GM21737 (cell line): ENCODE results near the gene RILPL1.
"Not testable (repeated sequence)": the region's sequence is repeated elsewhere in the genome, so short reads cannot be mapped to it uniquely, and the experiment has no call there.

ENCODE experiments used
- ATAC-seq: cut with Tn5 transposase; IDR thresholded peaks from one replicate; pipeline ENCODE4 v1.9.1; 2021; ENCODE audit warnings: mild to moderate bottlenecking, moderate library complexity; ENCODE audit not compliant: unreplicated experiment

RILPL1 gene

GRCh38 chr12:123471374-123472068 is 62.0 kb downstream of the RILPL1 start:
- no peak for ATAC-seq

GRCh38 chr12:123469978-123470377 is 63.5 kb downstream of the RILPL1 start:
- ATAC-seq = no peak

GRCh38 chr12:123468786-123469185 is 64.7 kb downstream of the RILPL1 start:
- no peak for ATAC-seq

GRCh38 chr12:123465084-123465483 is 68.4 kb downstream of the RILPL1 start:
- no peak for ATAC-seq

DNA sequence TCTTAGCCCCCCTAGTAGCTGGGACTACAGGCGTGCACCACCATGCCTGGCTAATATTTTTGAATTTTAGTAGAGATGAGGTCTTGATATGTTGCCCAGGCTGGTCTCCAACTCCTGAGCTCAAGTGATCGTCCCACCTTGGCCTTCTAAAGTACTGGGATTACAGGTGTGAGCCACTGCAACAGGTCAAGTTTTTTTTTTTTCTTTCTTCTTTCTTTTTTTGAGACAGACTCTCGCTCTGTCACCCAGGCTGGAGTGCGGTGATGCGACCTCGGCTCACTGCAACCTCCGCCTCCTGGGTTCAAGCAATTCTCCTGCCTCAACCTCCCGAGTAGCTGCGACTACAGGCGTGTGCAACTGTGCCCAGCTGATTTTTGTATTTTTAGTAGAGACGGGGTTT is 70.3 kb downstream of the RILPL1 start:
- not testable (repeated sequence) for ATAC-seq

- ATAC-seq = peak; percentile 49
Observed at GRCh38 chr12:123457980-123458779, 75.3 kb downstream of the RILPL1 start, which contains the start of gene SNRNP35. TSS of gene SNRNP35 (plus strand) at chr12:123458139. CDS start at chr12:123465541, 7,402 bp downstream.

GRCh38 chr12:123453165-123453564 is 80.4 kb downstream of the RILPL1 start:
- no peak for ATAC-seq

- ATAC-seq = not testable (repeated sequence)
Observed at GRCh38 chr12:123452276-123452550, 81.3 kb downstream of the RILPL1 start.

DNA sequence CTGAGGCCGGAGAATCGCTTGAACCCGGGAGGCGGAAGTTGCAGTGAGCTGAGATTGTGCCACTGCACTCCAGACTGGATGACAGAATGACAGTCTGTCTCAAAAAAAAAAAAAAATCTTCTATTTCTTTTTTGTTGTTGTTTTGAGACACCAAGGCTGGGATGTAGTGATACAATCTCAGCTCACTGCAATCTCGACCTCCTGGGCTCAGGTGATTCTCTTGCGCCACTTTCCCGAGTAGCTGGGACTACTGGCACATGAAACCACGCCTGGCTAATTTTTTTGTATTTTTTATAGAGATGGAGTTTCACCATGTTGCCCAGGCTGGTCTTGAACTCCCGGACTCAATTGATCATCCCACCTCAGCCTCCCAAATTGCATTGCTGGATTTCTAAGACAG is 82.9 kb downstream of the RILPL1 start:
- no peak for ATAC-seq

DNA sequence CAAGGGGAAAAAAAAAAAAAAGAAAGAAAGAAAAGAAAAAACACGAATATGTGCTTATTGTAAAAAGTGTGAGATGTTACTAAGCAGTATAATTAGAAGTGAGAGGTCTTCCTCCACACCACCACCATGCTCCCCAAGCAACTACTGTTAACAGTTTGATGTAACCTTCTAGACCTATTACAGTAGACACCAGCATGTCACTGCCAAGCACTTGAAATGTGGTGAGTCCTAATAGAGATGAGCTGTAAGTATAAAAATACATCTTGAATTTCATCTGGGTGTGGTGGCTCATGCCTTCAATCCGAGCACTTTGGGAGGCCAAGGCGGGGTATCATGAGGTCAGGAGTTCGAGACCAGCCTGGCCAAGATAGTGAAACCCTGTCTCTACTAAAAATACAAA is 83.7 kb downstream of the RILPL1 start:
- no peak for ATAC-seq

DNA sequence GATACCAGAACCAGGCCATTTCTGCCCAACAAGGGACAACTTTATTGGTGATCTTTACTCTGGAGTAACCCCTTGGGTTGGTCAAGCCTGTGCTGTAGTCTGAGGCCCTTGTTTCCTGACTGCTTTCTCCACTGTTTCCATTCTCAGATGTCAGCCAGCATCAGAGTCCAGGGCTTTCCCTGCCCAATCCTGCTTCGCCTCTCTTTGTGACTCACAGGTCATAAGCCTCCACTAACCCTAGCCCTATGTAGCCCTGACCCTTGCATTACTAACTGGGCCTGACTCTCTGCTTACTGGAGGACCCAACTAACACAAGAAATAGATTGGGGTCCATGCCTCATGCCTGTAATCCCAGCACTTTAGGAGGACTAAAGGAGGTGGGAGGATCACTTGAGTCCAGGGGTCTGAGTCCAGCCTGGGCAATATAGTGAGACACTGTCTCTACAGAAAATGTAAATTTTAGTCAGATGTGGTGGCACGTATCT is 84.2 kb downstream of the RILPL1 start:
- ATAC-seq = no peak

DNA sequence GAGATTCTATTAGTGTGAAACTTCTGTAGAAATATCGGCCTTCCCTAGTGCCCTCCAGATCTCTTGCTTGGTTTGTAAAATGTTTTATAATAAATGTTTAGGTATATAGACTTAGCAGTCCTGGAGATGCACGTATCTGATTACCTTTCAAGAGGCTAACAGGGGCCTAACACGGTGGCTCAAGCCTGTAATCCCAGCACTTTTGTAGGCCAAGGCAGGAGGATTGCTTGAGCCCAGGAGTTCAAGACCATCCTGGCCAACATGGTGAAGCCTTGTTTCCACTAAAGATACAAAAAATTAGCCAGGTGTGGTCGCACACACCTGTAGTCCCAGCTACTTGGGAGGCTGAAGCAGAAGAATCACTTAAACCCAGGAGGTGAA is 87.2 kb downstream of the RILPL1 start:
- ATAC-seq = no peak

DNA sequence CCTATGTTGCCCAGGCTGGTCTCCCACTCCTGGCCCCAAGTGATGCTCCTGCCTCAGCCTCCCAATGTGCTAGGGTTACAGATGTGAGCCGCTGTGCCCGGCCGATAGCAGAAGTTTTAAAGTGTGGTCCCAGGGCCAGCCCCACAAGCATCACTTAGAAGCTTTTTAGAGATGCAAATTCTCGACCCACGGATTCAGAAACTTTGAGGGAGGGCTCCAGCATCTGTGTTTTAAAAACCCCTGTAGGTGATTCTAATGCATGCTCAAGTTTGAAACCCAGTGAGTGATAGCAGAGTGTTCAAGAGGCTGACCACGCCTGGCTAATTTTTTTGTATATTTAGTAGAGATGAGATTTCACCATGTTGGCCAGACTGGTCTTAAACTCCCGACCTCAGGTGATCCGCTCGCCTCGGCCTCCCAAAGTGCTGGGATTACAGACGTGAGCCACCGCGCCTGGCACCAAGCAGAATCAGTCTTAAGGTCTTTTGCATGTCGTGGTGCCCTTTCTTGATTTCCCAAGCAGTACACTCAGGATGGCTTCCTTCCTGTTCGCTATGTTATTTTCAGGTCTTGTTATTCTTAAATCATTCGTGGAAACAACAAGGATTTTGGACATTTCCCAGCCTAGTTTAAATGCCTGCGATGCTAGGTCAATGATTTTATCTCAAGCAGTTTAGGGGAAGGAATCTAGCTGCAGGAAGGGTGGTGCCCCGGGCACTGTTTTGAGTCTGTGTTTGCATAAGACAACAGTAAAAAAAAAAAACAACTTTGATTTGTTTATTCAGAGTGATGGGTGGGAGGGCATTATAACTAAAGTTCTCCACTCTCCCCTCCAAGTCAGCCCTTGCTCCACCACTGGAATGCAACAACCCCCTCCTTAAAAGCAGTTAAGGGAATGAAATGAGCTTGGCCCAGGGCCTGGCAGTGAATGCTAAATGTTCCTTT is 87.9 kb downstream of the RILPL1 start:
- no peak for ATAC-seq

DNA sequence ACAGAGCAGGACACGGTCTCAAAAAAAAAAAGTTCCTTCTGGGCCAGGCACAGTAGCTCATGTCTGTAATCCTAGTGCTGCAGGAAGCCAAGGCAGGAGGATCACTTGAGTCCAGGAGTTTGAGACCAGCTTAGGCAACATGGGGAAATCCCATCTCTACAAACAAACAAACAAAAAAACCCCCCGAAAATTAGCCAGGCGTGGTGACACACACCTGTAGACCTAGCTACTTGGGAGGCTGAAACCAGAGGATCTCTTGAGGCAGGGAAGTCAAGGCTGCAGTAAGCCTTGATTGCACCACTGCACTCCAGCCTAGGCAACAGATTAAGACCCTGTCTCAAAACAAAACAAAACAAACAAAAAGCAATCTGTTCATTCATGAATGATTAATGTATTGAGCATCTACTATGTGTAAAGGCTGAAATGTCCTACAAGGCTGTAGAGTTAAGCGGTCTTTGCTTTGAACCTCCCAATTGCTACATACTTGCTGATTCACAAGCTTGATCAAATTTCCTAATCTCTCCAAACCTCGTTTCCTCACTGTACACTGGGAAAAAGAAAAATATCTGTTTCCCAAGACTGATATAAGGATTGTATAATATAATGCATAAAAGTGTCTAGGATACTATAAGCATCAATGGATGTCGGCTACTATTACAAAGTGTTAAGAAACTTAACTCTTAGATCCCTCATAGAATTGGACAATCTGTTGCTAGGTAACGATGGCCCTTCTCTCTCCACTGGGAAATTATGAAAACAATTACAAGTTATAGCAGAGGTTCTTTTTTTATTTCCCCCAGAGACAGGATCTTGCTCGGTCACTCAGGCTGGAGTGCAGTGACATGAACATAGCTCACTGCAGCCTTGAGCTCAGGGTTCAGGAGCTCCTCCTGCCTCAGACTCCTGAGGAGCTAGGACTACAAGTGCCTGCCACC is 89.2 kb downstream of the RILPL1 start:
- ATAC-seq = no peak

DNA sequence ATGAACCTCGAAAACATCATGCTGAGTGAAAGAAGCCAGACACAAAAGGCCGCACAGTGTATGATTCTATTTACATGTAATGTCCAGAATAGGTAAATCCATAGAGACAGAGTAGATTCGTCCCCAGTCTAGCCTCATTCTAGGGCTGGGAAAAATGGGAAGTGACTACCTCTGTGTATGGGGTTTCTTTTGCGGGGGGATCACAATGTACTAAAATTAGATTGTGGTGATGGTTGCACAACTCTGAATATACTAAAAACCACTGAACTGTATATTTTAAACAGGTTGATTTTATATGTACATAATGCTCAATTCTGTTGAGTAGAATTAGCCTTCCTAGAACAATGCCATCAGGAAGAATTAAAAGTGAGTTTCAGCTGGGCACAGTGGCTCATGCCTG is 90.7 kb downstream of the RILPL1 start:
- no peak for ATAC-seq

DNA sequence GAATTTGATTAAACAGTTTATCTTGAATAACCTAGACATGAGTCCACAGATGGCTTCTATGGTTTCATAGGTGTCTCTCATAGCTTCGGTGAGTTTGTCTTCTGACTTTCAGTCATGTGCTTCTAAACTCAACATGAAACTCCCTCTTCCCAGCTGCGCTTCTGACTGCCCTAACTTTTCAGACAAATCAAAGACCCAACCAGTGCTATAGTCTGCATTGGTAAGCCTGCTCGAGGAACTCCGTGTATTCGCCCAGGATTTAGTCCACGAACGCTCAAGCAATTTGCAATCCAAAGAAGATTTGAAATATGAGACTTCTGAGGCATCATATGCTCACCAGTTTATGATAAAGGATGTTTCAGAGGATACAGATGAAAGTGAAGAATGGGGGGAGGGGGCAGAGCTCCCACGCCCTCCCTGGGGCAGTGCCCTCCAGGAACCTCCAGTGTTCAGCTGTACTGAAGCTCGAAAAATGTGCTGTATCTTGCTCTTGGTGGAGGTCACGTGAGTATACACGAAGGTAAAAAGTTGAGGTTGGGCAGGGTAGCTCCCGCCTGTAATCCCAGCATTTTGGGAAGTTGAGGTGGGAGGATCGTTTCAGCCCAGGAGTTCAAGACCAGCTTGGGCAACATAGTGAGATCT is 91.9 kb downstream of the RILPL1 start:
- peak; percentile 43 for ATAC-seq

DNA sequence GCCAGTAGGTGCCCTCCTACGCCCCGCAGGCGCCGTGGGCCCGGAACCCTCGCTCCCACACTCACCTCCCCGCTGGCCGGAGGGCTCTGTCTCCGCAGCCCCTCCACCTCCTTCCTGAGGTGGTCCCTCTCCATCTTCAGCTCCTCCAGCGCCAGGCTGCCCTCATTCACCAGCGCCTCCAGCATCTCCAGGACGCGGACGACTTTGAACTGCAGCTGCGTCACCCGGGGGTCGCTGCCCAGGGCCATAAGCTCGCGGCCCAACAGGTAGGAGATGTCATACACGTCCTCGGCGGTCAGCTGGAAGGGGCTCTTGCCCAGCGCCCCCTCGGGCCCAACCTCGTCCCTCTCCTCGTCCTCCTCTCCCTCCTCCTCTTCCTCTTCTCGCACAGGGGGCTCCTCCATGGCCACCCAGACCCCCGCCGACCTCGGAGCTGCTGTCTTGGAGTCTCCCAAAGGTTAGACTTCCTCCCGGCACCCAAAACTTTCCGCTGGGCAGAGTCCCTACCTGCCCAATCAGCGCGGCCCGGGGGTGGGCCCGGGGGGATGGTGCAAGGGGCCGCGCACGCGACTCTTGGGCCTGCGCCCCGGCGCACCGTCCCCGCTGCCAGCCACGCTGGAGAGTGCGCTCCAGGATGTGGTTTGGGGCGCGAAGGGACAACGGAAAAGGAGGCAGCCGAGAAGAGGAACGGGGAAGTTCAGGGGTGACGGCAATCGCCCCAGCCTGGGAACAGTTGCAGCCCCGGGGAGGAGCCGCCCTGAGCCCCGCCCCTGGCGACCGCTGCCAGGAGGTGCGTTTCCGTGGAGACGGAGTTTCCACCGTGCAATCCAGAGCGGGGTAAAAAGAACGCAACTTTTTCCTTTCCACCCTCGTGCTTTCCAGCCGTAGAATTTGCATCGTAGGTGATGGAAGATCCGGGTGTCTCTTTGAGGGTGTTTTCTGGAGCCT is 97.2 kb downstream of the RILPL1 start, which contains the start of gene RILPL2:
Gene RILPL2 (minus strand): TSS at position 668 of the 948 bp plus-strand sequence. CDS start 264 bp downstream, at position 404.
- peak; percentile 74 for ATAC-seq

DNA sequence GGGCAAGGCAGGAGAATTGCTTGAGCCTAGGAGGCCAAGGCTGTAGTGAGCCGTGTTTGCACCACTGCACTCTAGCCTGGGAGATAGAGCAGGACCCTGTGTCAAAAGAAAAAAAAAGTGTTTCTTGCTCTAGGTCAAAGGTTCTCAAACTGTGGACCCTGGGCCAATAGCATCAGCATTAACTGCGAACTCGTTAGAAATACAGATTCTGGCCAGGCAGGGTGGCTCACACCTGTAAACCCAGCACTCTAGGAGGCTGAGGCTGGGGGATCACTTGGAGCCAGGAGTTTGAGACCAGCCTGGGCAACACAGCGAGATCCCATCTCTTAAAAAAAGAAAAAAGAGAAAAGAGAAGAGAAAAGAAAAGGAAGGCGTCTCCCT is 97.9 kb downstream of the RILPL1 start:
- ATAC-seq = no peak
